CD4-positive, alpha-beta memory T cell (primary cell): ENCODE results near the gene BCAP31. TPM values are rescaled to one million over a fixed set of nuclear protein-coding genes. Genes with fewer than 3 reads are reported as not detected.

Experiments used
- CTCF ChIA-PET: fragments of 350-600 bp; sonication (Branson Sonifier 250); formaldehyde crosslinking; loops from one replicate; lab custom pipeline; 2021; ENCODE audit warnings: inconsistent platforms; ENCODE audit not compliant: partially characterized antibody; lab: Charles Lee
- POLR2A ChIA-PET: fragments of 350-600 bp; sonication (Branson Sonifier 250); formaldehyde crosslinking; loops from one replicate; lab custom pipeline; 2021; ENCODE audit not compliant: partially characterized antibody; lab: Charles Lee
- DNase-seq, 5 donors: peaks; one replicate each; pipeline versions ENCODE4 v3.0.0 to v3.0.0-alpha.2; 2020 to 2022; ENCODE audit warnings: mixed read lengths in 1 of 5
- H3K27ac ChIP-seq: one replicate; pipeline ENCODE4 v1.7.0; 2013; ENCODE audit warnings: low read depth, low read length
- H3K27me3 ChIP-seq: 2 replicates; pipeline ENCODE4 v1.7.0; 2013; ENCODE audit warnings: mild to moderate bottlenecking, low read length, moderate library complexity; ENCODE audit not compliant: insufficient read depth
- H3K36me3 ChIP-seq: 2 replicates; pipeline ENCODE4 v1.7.0; 2013; ENCODE audit warnings: mild to moderate bottlenecking, low read length, moderate library complexity; ENCODE audit not compliant: insufficient read depth
- H3K4me1 ChIP-seq: 2 replicates; pipeline ENCODE4 v1.7.0; 2013; ENCODE audit warnings: mild to moderate bottlenecking, low read length, moderate library complexity; ENCODE audit not compliant: insufficient read depth
- H3K4me3 ChIP-seq, 2 donors: one replicate each; pipeline ENCODE4 v1.7.0; 2013; ENCODE audit warnings: low read length in 2 of 2, mild to moderate bottlenecking in 1 of 2
- H3K9me3 ChIP-seq, 2 donors: one replicate each; pipeline ENCODE4 v1.7.0; 2013; ENCODE audit warnings: low read length in 2 of 2, control low read depth in 1 of 2; ENCODE audit not compliant: control insufficient read depth in 1 of 2
- H3K27ac Mint-ChIP-seq, 7 donors: one replicate each; pipeline ENCODE4 v1.8.0; 2020 to 2021; ENCODE audit warnings: mixed read lengths in 7 of 7, mild to moderate bottlenecking in 6 of 7, inconsistent platforms in 3 of 7, moderate library complexity in 3 of 7
- H3K27me3 Mint-ChIP-seq, 2 donors: one replicate each; pipeline ENCODE4 v1.8.0; 2020 to 2021; ENCODE audit warnings: mixed read lengths in 2 of 2
- H3K36me3 Mint-ChIP-seq, 2 donors: one replicate each; pipeline ENCODE4 v1.8.0; 2020 to 2021; ENCODE audit warnings: mixed read lengths in 2 of 2, inconsistent platforms in 1 of 2, mild to moderate bottlenecking in 1 of 2
- H3K4me1 Mint-ChIP-seq, 4 donors: one replicate each; pipeline ENCODE4 v1.8.0; 2020 to 2021; ENCODE audit warnings: mixed read lengths in 4 of 4, mild to moderate bottlenecking in 1 of 4
- H3K4me3 Mint-ChIP-seq, 8 donors: one replicate each; pipeline ENCODE4 v1.8.0; 2020 to 2021; ENCODE audit warnings: mixed read lengths in 8 of 8, mild to moderate bottlenecking in 7 of 8, moderate library complexity in 6 of 8, inconsistent platforms in 3 of 8
- H3K9me3 Mint-ChIP-seq, 8 donors: one replicate each; pipeline ENCODE4 v1.8.0; 2020 to 2021; ENCODE audit warnings: mixed read lengths in 8 of 8, mild to moderate bottlenecking in 5 of 8, inconsistent platforms in 3 of 8, moderate library complexity in 1 of 8
- intact Hi-C: fragments of 100-400 bp; cut with micrococcal nuclease; formaldehyde crosslinking; loops from one replicate; pipeline ENCODE4 v1.15.1; 2023
- polyA plus RNA-seq, 2 donors: library from polyadenylated mRNA; unstranded; fragments of 300-500 nt; fragmentation: Illumina TruSeq; gene quantifications; one replicate each; pipeline ENCODE4 v1.2.3, GENCODE V29; 2021
- total RNA-seq, 2 experiments: library from RNA; stranded (reverse); gene quantifications; one replicate each; pipeline ENCODE4 v1.2.3, GENCODE V29; 2021

BCAP31 gene
- total and polyA plus RNA-seq, 4 experiments from 2014 or later, result 126 to 510 (median 217) TPM

GRCh38 chrX:153673428-153674218, 50.6 kb downstream of the BCAP31 start, which contains the start of gene PNCK:
Gene PNCK, minus strand, starts transcription at chrX:153673813. Its CDS starts 737 bp downstream, at chrX:153673076.
- Histone ChIP-seq H3K36me3 (no peaks in the 10 kb centered on the region), H3K4me1 (no peaks in the 10 kb centered on the region), H3K4me3 (no peak within 1 kb of the TSS), H3K27me3 (no peaks in the 10 kb centered on the region), H3K27ac (no peak within 1 kb of the TSS), H3K9me3 (no peaks in the 10 kb centered on the region)
- CTCF ChIA-PET, result no interaction called here
- Mint-ChIP-seq H3K4me3 (peak within 1 kb of the TSS in 7 of 8 donors; percentile 29 to 66 (median 39)), H3K27ac (peak within 1 kb of the TSS in 1 of 7 donors; percentile 3), H3K4me1 (peaks cover 0 to 7% (median 2%) of the 10 kb centered on the region in 4 donors), H3K9me3 (no peaks in the 10 kb centered on the region), H3K27me3 (peaks cover 14 to 16% of the 10 kb centered on the region in 2 donors), H3K36me3 (no peaks in the 10 kb centered on the region)
- no peak for DNase-seq
- intact Hi-C loops, result no loop called here
- POLR2A ChIA-PET, result no interaction called here

DNA sequence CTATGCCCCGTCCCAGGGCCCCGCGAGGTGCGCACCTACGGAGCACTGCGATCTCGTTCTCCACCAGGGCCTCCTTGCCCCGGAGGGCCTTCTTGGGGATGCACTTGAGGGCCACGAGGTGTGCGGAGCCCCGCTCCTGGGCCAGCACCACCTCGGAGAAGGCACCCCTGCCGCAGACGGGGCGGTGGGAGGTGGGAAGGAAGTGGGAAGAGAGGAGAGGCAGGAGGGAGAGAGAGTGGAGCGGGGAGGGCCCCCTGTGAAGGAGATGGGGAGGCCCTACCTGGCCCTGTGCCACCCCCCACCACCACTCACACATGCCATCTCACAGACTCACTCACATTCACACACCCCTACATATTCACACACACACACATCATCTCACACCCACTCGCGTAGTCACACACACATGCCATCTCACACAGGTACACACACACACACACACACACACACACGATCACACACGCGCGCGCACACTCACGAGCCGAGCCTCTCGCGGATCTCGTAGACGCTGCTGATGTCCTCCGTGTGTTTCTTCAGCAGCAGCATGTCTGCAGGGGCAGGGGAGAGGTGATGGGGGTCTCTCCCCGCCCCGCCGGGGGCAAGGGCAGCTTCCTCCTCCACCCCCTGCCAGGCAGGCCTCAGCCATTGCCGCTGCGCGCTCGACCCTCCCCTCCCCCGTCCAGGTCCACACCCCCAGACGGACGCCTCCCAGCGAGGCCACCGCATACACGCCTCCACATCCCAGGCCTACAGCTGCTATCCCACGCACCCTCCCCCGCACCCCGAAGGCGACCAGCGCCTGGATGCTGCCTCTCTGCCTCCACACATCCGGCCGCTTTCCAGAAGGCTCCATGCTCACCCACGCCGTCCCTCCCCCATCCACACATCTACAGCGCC, 51.4 kb downstream of the BCAP31 start:
- ChIA-PET POLR2A (no interaction called here), CTCF (no interaction called here)
- H3K27ac ChIP-seq, result no peak overlapping the region
- H3K36me3 Mint-ChIP-seq, result no peaks in the 10 kb centered on the region
- no peak overlapping the region for H3K27ac Mint-ChIP-seq
- no peak for DNase-seq
- H3K27me3 Mint-ChIP-seq, result peaks cover 16 to 18% of the 10 kb centered on the region in 2 donors
- peak overlapping the region in 5 of 8 donors; percentile 29 to 54 (median 38) for H3K4me3 Mint-ChIP-seq
- no peaks in the 10 kb centered on the region for H3K9me3 Mint-ChIP-seq
- peaks cover 2 to 13% (median 6%) of the 10 kb centered on the region in 4 donors for H3K4me1 Mint-ChIP-seq
- no peaks in the 10 kb centered on the region for H3K9me3 ChIP-seq
- no peaks in the 10 kb centered on the region for H3K36me3 ChIP-seq
- H3K4me1 ChIP-seq, result no peaks in the 10 kb centered on the region
- intact Hi-C loops, result no loop called here
- H3K27me3 ChIP-seq, result no peaks in the 10 kb centered on the region
- no peak overlapping the region for H3K4me3 ChIP-seq

DNA sequence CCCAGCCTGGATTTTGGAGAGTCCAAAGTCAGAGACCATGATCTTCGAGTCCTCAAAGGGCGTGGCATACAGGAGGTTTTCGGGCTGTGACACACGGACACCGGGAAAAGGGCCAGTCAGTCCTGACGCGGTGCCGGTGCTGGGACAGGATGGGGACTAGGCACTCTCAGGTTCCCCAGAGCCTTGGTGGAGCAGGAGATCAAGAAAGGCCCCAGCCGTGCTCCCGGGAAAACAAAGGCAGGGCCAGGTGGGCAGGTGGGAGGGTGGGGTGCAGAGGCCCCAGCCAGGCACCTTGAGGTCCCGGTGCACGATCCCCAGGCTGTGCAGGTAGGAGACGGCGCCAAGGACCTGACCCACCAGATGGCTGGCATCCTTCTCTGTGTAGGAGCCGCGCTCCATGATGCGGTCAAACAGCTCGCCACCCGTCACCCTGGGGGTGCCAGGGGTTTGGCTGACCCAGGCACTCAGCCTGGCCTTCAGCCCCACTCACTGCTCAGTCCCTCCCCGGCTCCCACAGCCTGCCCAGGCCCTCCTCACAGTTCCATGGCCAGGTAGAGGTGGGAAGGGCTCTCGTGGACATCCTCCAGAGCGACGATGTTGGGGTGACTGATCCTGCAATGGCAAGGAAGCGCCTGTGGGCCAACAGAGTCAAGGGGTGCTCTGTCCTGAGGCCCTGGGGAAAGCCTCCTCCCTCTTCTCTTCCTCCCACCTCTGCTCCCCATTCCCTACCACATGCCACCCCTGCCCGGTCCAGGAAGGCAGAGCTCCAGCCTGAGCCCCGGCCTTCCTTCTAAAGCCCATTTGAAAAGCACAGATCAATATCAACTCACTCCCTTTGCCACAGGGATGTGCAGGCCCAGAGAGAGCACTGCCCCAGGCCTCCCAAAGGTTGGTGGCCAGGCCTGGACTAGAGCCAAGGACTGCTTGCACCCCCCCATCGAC, 52.3 kb downstream of the BCAP31 start:
- Histone ChIP-seq H3K4me3 (no peak overlapping the region), H3K27me3 (no peaks in the 10 kb centered on the region), H3K4me1 (no peaks in the 10 kb centered on the region), H3K27ac (no peak overlapping the region), H3K9me3 (no peaks in the 10 kb centered on the region), H3K36me3 (no peaks in the 10 kb centered on the region)
- no peak overlapping the region for H3K27ac Mint-ChIP-seq
- no peak for DNase-seq
- peaks cover 16 to 21% of the 10 kb centered on the region in 2 donors for H3K27me3 Mint-ChIP-seq
- H3K4me1 Mint-ChIP-seq, result peaks cover 3 to 17% (median 10%) of the 10 kb centered on the region in 4 donors
- POLR2A ChIA-PET, result no interaction called here
- no peak overlapping the region for H3K4me3 Mint-ChIP-seq
- CTCF ChIA-PET, result interaction anchor here (1.1 to 1.5 kb wide), 2 partner anchors 9 to 62 kb away, joined by 3 to 7 read pairs; no protein-coding TSS in a partner anchor
- no peaks in the 10 kb centered on the region for H3K36me3 Mint-ChIP-seq
- intact Hi-C loops, result no loop called here
- H3K9me3 Mint-ChIP-seq, result no peaks in the 10 kb centered on the region

DNA sequence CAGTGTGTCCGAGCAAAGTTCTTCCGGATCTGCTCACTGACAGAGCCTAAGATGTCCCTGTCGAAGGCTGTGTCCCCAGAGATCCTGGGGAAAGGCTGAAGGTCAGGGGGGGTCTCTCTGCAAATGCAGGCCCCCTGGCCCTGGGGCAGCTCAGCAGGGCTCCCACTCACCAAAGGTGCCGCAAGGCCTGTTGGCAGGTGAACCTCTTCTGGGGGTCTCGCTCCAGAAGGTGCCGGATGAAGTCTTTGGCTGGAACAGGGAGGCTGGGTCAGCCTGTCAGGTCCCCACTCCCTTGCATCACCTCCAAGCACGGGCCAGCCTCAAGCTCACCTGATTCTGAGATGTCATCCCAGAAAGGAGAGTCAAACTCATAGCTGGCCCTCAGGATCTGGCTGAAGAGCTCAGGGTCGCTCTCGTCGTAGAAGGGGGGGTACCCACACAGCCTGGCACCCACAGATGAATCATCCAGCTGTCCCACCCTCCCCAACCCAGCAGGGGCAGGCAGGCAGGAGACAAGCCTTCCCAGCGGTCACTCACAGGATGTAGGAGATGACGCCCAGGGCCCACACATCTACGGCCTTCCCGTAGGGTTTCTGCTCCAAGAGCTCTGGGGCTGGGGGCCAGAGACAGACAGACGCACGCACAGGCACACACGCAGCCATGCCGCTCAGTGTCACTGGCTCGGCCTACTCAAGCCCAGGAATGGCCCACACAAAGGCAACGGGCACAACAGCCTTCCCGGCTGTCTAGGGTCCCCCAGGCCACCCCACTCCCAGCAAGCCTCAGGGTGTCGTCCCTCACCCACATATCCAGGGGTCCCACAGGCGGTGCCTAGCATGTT, 53.2 kb downstream of the BCAP31 start:
- Mint-ChIP-seq H3K36me3 (no peaks in the 10 kb centered on the region), H3K4me1 (peaks cover 3 to 17% (median 10%) of the 10 kb centered on the region in 4 donors), H3K27me3 (peaks cover 15 to 18% of the 10 kb centered on the region in 2 donors), H3K27ac (no peak overlapping the region), H3K9me3 (no peaks in the 10 kb centered on the region), H3K4me3 (peak overlapping the region in 1 of 8 donors; percentile 31)
- no peak overlapping the region for H3K4me3 ChIP-seq
- H3K27me3 ChIP-seq, result no peaks in the 10 kb centered on the region
- POLR2A ChIA-PET, result no interaction called here
- CTCF ChIA-PET, result interaction anchor here (1.1 to 1.5 kb wide), 2 partner anchors 8 to 61 kb away, joined by 3 to 7 read pairs; no protein-coding TSS in a partner anchor
- H3K27ac ChIP-seq, result no peak overlapping the region
- intact Hi-C loops, result no loop called here
- no peaks in the 10 kb centered on the region for H3K36me3 ChIP-seq
- no peaks in the 10 kb centered on the region for H3K9me3 ChIP-seq
- DNase-seq, result no peak
- no peaks in the 10 kb centered on the region for H3K4me1 ChIP-seq

DNA sequence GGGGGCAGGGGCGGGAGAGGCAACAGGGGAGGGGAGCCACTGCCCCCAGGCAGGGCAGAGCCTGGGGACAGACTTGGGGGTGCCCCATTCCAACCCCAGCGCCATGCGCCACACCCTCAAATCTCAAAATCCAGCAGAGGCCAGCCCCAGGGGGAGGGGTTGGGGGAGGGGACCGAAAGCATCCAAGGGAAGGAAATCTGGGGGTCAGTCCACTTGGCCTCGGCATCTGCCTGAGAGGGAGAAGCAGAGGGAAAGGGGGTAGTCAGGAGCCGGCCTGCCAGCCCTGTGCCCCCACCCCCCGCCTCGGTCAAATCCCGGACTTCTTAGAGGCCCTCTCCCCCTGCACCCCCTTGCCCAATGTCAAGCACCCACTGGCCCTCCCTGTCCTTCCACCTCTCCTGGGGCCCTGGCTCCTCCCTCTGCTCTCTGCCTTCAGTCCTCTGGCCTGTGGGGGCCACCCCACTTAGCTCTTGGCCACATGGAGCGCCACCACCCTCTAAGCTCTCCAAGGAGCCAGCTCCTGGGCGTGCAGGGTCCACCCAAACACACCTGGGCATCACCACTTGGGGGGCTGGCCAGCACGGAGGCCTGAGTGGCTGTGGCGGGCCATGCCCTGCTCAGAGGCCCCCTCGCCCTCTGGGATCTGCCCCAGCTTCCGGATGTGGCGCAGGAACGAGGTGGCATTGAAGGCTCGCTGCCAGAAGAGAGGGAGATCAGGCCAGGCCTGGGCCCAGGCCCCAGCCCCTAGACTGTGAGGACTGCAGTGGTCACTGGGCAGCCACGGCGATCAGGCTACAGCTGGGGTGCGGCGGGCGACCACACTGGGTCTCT, 54.1 kb downstream of the BCAP31 start:
- H3K4me1 Mint-ChIP-seq, result peaks cover 3 to 17% (median 10%) of the 10 kb centered on the region in 4 donors
- POLR2A ChIA-PET, result no interaction called here
- no peak for DNase-seq

More for the DNA sequence above, 54.1 kb downstream of the BCAP31 start:
- Mint-ChIP-seq H3K4me3 (no peak overlapping the region), H3K27me3 (peaks cover 14 to 17% of the 10 kb centered on the region in 2 donors), H3K9me3 (no peaks in the 10 kb centered on the region), H3K27ac (no peak overlapping the region), H3K36me3 (no peaks in the 10 kb centered on the region)
- no peak overlapping the region for H3K27ac ChIP-seq
- CTCF ChIA-PET, result interaction anchor here (1.1 to 5.4 kb wide), 5 partner anchors 7 to 131 kb away, joined by 3 to 60 read pairs (median 7); no protein-coding TSS in a partner anchor
- H3K4me3 ChIP-seq, result no peak overlapping the region
- no peaks in the 10 kb centered on the region for H3K4me1 ChIP-seq
- no peaks in the 10 kb centered on the region for H3K36me3 ChIP-seq
- intact Hi-C loops, result loop anchor here (1.0 to 2.0 kb wide), 2 partner anchors 637 to 711 kb away; no protein-coding TSS in a partner anchor
- no peaks in the 10 kb centered on the region for H3K27me3 ChIP-seq
- H3K9me3 ChIP-seq, result no peaks in the 10 kb centered on the region
